Activated T-cell treated with anti-CD3 and anti-CD28 coated beads, Interleukin-2, amount 50 U/mL, for 1 hour (primary cell): ENCODE data around the gene PACRG.

Experiments used
- DNase-seq: peaks from one replicate; pipeline ENCODE4 v3.0.0-alpha.2; 2020

The PACRG gene

GRCh38 chr6:163343609-163344008, 615.8 kb downstream of the PACRG start:
- no peak for DNase-seq

GRCh38 chr6:163344411-163344810, 616.6 kb downstream of the PACRG start:
- no peak for DNase-seq

- no peak for DNase-seq
Measured at GRCh38 chr6:163345931-163346330, 618.2 kb downstream of the PACRG start.

GRCh38 chr6:163346497-163346961, 618.8 kb downstream of the PACRG start:
- no peak for DNase-seq

GRCh38 chr6:163347021-163347446, 619.3 kb downstream of the PACRG start:
- DNase-seq, result no peak

GRCh38 chr6:163348789-163349680, 621.3 kb downstream of the PACRG start:
- no peak for DNase-seq

GRCh38 chr6:163349696-163350095, 621.9 kb downstream of the PACRG start:
- no peak for DNase-seq

- no peak for DNase-seq
Measured at GRCh38 chr6:163351013-163351412, 623.2 kb downstream of the PACRG start.

- no peak for DNase-seq
Measured at GRCh38 chr6:163352011-163352685, 624.4 kb downstream of the PACRG start.

- no peak for DNase-seq
Measured at GRCh38 chr6:163352966-163353365, 625.2 kb downstream of the PACRG start.

- DNase-seq, result no peak
Measured at GRCh38 chr6:163354085-163354484, 626.3 kb downstream of the PACRG start.

- DNase-seq, result no peak
Measured at GRCh38 chr6:163354761-163355425, 627.1 kb downstream of the PACRG start.

GRCh38 chr6:163355426-163355991, 627.7 kb downstream of the PACRG start:
- no peak for DNase-seq

- DNase-seq, result no peak
Measured at GRCh38 chr6:163356324-163356723, 628.5 kb downstream of the PACRG start.

GRCh38 chr6:163356743-163357142, 629.0 kb downstream of the PACRG start:
- DNase-seq, result no peak

- DNase-seq, result no peak
Measured at GRCh38 chr6:163364641-163365040, 636.9 kb downstream of the PACRG start.
